GM18507 (cell line): Measurements from ENCODE around the gene CYP2C8.

ENCODE experiments used
- DNase-seq: peaks from one replicate; pipeline ENCODE4 v3.0.0; 2011; ENCODE audit warnings: low read depth; ENCODE audit not compliant: insufficient read length; ENCODE audit errors: extremely low spot score
- FAIRE-seq: peaks from 2 replicates; lab custom pipeline; 2011; peaks lifted over from hg19 to GRCh38; lab: Jason Lieb, UNC

Gene CYP2C8

DNA sequence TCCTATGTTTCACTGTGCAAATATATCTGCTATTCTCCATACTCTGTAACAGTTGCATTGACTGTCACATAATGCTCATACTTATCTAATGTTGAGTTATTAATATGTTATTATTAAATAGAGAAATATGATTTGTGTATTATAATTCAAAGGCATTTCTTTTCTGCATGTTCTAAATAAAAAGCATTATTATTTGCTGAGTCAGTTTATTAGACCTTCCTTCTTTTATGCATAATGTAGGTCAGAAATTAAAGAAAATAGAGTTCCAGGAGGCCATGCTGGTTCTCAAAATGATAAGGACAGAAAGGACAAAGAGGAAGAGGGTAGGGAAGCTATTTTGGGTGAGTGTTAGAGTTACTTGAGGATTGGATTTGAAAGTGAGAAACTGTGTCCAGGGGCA, 80.1 kb downstream of the CYP2C8 start:
- FAIRE-seq (no peak), DNase-seq (no peak)
